Endothelial cell of umbilical vein (primary cell): ENCODE results near the gene LPP. TPM values are rescaled to one million over a fixed set of nuclear protein-coding genes. Genes with fewer than 3 reads are reported as not detected.
A peak's percentile ranks its signal among the peaks of the same experiment; 100 is the strongest.

Experiments
- BruUV-seq: library from RNA; stranded (reverse); fragments of 400-500 nt; replicated peaks from 2 replicates; lab custom pipeline; 2021; lab: Mats Ljungman, UMichigan
- CTCF ChIA-PET: fragments of 300-600, 350-600 bp; sonication (Branson Sonifier 250); formaldehyde crosslinking; loops from one replicate; lab custom pipeline; 2021; ENCODE audit warnings: antibody characterized with exemption, inconsistent platforms; lab: Charles Lee
- POLR2A ChIA-PET: fragments of 300-600, 350-600 bp; sonication (Branson Sonifier 250); formaldehyde crosslinking; loops from one replicate; lab custom pipeline; 2021; ENCODE audit warnings: antibody characterized with exemption, inconsistent platforms; lab: Charles Lee
- DNase-seq: peaks from one replicate; pipeline ENCODE4 v3.0.0-alpha.2; 2011; ENCODE audit warnings: low read depth, low spot score
- FAIRE-seq: peaks from 2 replicates; lab custom pipeline; 2011; peaks lifted over from hg19 to GRCh38; lab: Jason Lieb, UNC
- H2AFZ ChIP-seq: 2 replicates; pipeline ENCODE4 v1.6.0; 2012; ENCODE audit warnings: low read depth, low read length, control low read depth, inconsistent platforms
- H3K27ac ChIP-seq: 2 replicates; pipeline ENCODE4 v1.5.1; 2011; ENCODE audit warnings: low read depth, mild to moderate bottlenecking, control low read depth, low read length, moderate library complexity; ENCODE audit not compliant: insufficient read depth
- H3K27me3 ChIP-seq, 2 experiments: 2 replicates each; pipeline versions ENCODE4 v1.6.0 to v1.6.1; 2011; ENCODE audit warnings: low read length in 2 of 2, mixed read lengths in 1 of 2; ENCODE audit not compliant: control insufficient read depth in 2 of 2, insufficient read depth in 2 of 2
- H3K36me3 ChIP-seq, 2 experiments: 2 replicates in 1 of 2; 3 replicates in 1 of 2; pipeline ENCODE4 v1.5.1; 2011; ENCODE audit warnings: low read length in 2 of 2, mild to moderate bottlenecking in 1 of 2, moderate library complexity in 1 of 2; ENCODE audit not compliant: control insufficient read depth in 2 of 2, insufficient read depth in 2 of 2; ENCODE audit errors: extremely low read depth in 1 of 2
- H3K4me1 ChIP-seq: 3 replicates; pipeline ENCODE4 v1.5.1; 2011; ENCODE audit warnings: mild to moderate bottlenecking, low read length; ENCODE audit not compliant: control insufficient read depth, insufficient read depth; ENCODE audit errors: extremely low read depth
- H3K4me2 ChIP-seq: 2 replicates; pipeline ENCODE4 v1.6.1; 2011; ENCODE audit warnings: low read length, control low read depth, mixed read lengths; ENCODE audit not compliant: insufficient read depth
- H3K4me3 ChIP-seq, 3 experiments: fragments of 200-600 bp in 1 of 3; sonication (generic), shearing (Covaris generic) in 1 of 3; replicated peaks in 1 of 3; 2 replicates each; pipeline ENCODE4 v1.5.1; 2011 to 2016; ENCODE audit warnings: control low read depth in 3 of 3, low read length in 3 of 3, mild to moderate bottlenecking in 2 of 3, inconsistent platforms in 1 of 3, low read depth in 1 of 3, moderate library complexity in 1 of 3; ENCODE audit not compliant: insufficient read depth in 1 of 3
- H3K79me2 ChIP-seq: 2 replicates; pipeline ENCODE4 v1.6.0; 2012; ENCODE audit warnings: low read length, inconsistent platforms; ENCODE audit not compliant: control insufficient read depth, insufficient read depth
- H3K9ac ChIP-seq: replicated peaks from 2 replicates; pipeline ENCODE3; 2011; ENCODE audit warnings: low read length, control low read depth; ENCODE audit not compliant: insufficient read depth; ENCODE audit errors: extremely low read depth
- H3K9me1 ChIP-seq: replicated peaks from 3 replicates; pipeline ENCODE4 v1.6.0; 2011; ENCODE audit warnings: mild to moderate bottlenecking, low read length; ENCODE audit not compliant: control insufficient read depth, insufficient read depth; ENCODE audit errors: extremely low read depth
- H3K9me3 ChIP-seq: replicated peaks from 2 replicates; pipeline ENCODE4 v1.5.1; 2012; ENCODE audit warnings: low read length, inconsistent platforms; ENCODE audit not compliant: control insufficient read depth, insufficient read depth
- H4K20me1 ChIP-seq: replicated peaks from 2 replicates; pipeline ENCODE3; 2011; ENCODE audit warnings: mild to moderate bottlenecking, low read length; ENCODE audit not compliant: control insufficient read depth, insufficient read depth; ENCODE audit errors: extremely low read depth
- CTCF ChIP-seq, 2 donors: IDR thresholded peaks; 1 replicate in 1 of 2; 2 replicates in 1 of 2; pipeline ENCODE4 v1.5.1; 2011; ENCODE audit warnings: low read length in 2 of 2, mild to moderate bottlenecking in 2 of 2, moderate library complexity in 2 of 2, control low read depth in 1 of 2, inconsistent platforms in 1 of 2, low read depth in 1 of 2; ENCODE audit not compliant: insufficient read depth in 1 of 2; ENCODE audit errors: extremely low read depth in 1 of 2
- EZH2 ChIP-seq: IDR thresholded peaks from 2 replicates; pipeline ENCODE4 v1.6.1; 2012; ENCODE audit warnings: borderline replicate concordance, low read depth, mild to moderate bottlenecking, moderate library complexity, low read length, inconsistent platforms; ENCODE audit not compliant: severe bottlenecking
- FOS ChIP-seq: IDR thresholded peaks from 2 replicates; pipeline ENCODE4 v1.6.1; 2011; ENCODE audit warnings: mild to moderate bottlenecking, low read length, moderate library complexity, borderline replicate concordance; ENCODE audit not compliant: insufficient read depth
- GATA2 ChIP-seq: IDR thresholded peaks from 2 replicates; pipeline ENCODE4 v1.7.0; 2011; ENCODE audit warnings: low read depth, mild to moderate bottlenecking, moderate library complexity, mixed read lengths, low read length; ENCODE audit not compliant: insufficient read length, insufficient read depth
- JUN ChIP-seq: IDR thresholded peaks from 2 replicates; pipeline ENCODE4 v1.6.1; 2011; ENCODE audit warnings: borderline replicate concordance, low read depth; ENCODE audit not compliant: insufficient read length, insufficient read depth
- MAX ChIP-seq: IDR thresholded peaks from 2 replicates; pipeline ENCODE4 v1.6.1; 2011; ENCODE audit not compliant: insufficient read depth, insufficient read length
- MYC ChIP-seq: IDR thresholded peaks from one replicate; pipeline ENCODE4 v1.6.1; 2011; ENCODE audit warnings: mild to moderate bottlenecking, low read depth, low read length
- POLR2A ChIP-seq: IDR thresholded peaks from 2 replicates; pipeline ENCODE4 v1.6.1; 2012; ENCODE audit warnings: low read depth, mild to moderate bottlenecking, control low read depth, low read length
- POLR2AphosphoS5 ChIP-seq: IDR thresholded peaks from 2 replicates; pipeline ENCODE4 v1.6.1; 2012; ENCODE audit warnings: low read depth, mild to moderate bottlenecking, control low read depth, low read length, moderate library complexity; ENCODE audit not compliant: insufficient read depth
- dilution Hi-C: fragments of 300-500 bp; cut with MboI; formaldehyde crosslinking; loops from one replicate; pipeline ENCODE4 v1.15.0; 2019; ENCODE audit warnings: low sequenced_read_pairs; ENCODE audit not compliant: extremely low pct_ligation_motif_present
- intact Hi-C: fragments of 100-400 bp; cut with micrococcal nuclease; formaldehyde crosslinking; loops from one replicate; pipeline ENCODE4 v1.10.0; 2022
- polyA plus RNA-seq, 4 experiments: library from polyadenylated mRNA; depleted of rRNA in 3 of 4; stranded (reverse) in 3 of 4; unstranded in 1 of 4; fragments of >200 nt; gene quantifications; 2 replicates each; pipeline versions ENCODE4 v1.2.1 to v1.2.3, GENCODE V29; 2011 to 2012; ENCODE audit warnings: missing spikeins in 1 of 4
- total RNA-seq: library from RNA; stranded (reverse); gene quantifications from 2 replicates; pipeline ENCODE4 v1.2.3, GENCODE V29; 2021

Gene LPP
- total and polyA plus RNA-seq, 2 donors (not counting 3 experiments of a cell fraction or from before 2014, with no cell fraction given): 16.9 to 153 TPM

- Histone ChIP-seq H2AFZ (no peak overlapping the region), H3K4me1 (peaks cover 14% of the 10 kb centered on the region), H4K20me1 (no peaks in the 10 kb centered on the region), H3K79me2 (no peaks in the 10 kb centered on the region), H3K36me3 (no peaks in the 10 kb centered on the region), H3K4me3 (no peak overlapping the region), H3K4me2 (no peak overlapping the region), H3K9ac (no peak overlapping the region), H3K27me3 (no peaks in the 10 kb centered on the region), H3K9me3 (no peaks in the 10 kb centered on the region), H3K9me1 (no peaks in the 10 kb centered on the region), H3K27ac (no peak overlapping the region)
- no peak for FAIRE-seq
- peak; percentile 66 for DNase-seq
- ChIA-PET CTCF (interaction anchor here (0.6 to 1.0 kb wide), 5 partner anchors 24 to 1033 kb away, joined by 3 to 5 read pairs (median 3); no protein-coding TSS in a partner anchor), POLR2A (no interaction called here)
- dilution Hi-C loops (no loop called here), intact Hi-C loops (no loop called here)
- no TSS peak for BruUV-seq
- TF ChIP-seq POLR2A (no peak), JUN (no peak), FOS (no peak)
These were observed 618.9 kb downstream of the LPP start for GRCh38 chr3:188772886-188773285.

- no peaks in the 10 kb centered on the region for H3K9me1 ChIP-seq
- H3K27ac ChIP-seq: no peak overlapping the region
- peak; percentile 27 for DNase-seq
- no peak overlapping the region for H3K4me2 ChIP-seq
- no peaks in the 10 kb centered on the region for H4K20me1 ChIP-seq
- dilution Hi-C loops (no loop called here), intact Hi-C loops (no loop called here)
- no peaks in the 10 kb centered on the region for H3K36me3 ChIP-seq
- peaks cover 14% of the 10 kb centered on the region for H3K4me1 ChIP-seq
- no TSS peak for BruUV-seq
- no peaks in the 10 kb centered on the region for H3K79me2 ChIP-seq
- TF ChIP-seq POLR2AphosphoS5 (no peak), POLR2A (no peak), CTCF (IDR thresholded peaks at IDR 0.05; ENCODE audit: extremely low read depth in 1 of 2, insufficient read depth in 1 of 2, low read depth in 1 of 2, low read length in 2 of 2) (no peak), FOS (no peak), MAX (no peak), JUN (no peak), GATA2 (no peak), MYC (no peak), EZH2 (no peak)
- no peak for FAIRE-seq
- H3K4me3 ChIP-seq: no peak overlapping the region
- H3K27me3 ChIP-seq: no peaks in the 10 kb centered on the region
- ChIA-PET CTCF (no interaction called here), POLR2A (no interaction called here)
- no peaks in the 10 kb centered on the region for H3K9me3 ChIP-seq
- H3K9ac ChIP-seq: no peak overlapping the region
- H2AFZ ChIP-seq: no peak overlapping the region
These were observed 621.5 kb downstream of the LPP start for GRCh38 chr3:188775412-188775811.
